Stimulated activated CD8-positive, alpha-beta memory T cell treated with anti-CD3 and anti-CD28 coated beads, Interleukin-12 subunit alpha, Interleukin-12 subunit beta, amount 100 ng/mL, for 24 hours (primary cell): ENCODE data around the gene NEK1.
A peak's percentile ranks its signal among the peaks of the same experiment; 100 is the strongest.
"Not testable (repeated sequence)": the region's sequence is repeated elsewhere in the genome, so short reads cannot be mapped to it uniquely, and the experiment has no call there.

Experiments
- DNase-seq: peaks from one replicate; pipeline ENCODE4 v3.0.0-alpha.2; 2020; ENCODE audit errors: extremely low read depth

Gene NEK1

DNA sequence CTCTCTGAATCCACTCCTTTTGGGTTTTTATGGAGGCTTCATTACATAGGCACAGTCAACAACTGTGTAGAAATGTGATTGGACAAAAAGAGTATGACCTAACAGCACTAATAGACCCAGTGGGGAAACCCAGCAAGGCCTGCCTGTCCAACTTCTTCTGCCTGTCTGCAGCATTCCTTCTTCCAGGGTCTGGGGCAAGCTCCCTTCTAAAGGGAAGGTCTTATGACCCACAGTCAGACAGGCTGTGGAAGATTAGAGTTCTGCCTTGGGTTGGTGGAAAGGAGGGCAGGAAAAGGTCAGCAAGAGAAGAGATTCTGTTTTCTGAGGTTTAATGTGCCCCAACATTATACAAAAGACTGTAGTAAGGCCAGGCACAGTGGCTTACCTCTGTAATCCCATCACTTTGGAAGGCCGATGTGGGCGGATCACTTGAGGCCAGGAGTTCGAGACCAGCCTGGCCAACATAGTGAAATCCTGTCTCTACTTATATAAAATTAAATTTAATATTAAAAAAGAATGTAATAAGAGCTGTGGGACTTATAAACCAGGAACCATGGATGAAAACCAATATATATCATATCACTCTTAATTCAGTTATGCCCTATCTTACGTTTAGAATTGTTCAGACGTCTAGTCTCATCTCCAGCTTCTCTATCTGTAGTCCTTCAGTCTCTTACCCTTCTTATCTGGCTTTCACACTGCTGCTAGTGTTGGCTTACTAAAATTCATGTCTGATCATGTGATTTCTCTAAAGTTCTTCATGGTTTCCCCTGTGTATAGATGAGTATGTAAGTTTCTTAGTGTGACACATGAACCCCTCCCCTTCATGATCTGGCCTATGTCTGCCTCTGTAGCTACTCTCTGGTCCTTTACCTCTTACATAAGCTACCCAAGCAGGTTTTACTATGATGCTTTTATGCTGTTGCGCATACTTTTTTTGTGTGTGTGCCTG is 14.2 kb upstream of the NEK1 start:
- no peak for DNase-seq

GRCh38 chr4:169625886-169626285 is 13.5 kb upstream of the NEK1 start:
- no peak for DNase-seq

DNA sequence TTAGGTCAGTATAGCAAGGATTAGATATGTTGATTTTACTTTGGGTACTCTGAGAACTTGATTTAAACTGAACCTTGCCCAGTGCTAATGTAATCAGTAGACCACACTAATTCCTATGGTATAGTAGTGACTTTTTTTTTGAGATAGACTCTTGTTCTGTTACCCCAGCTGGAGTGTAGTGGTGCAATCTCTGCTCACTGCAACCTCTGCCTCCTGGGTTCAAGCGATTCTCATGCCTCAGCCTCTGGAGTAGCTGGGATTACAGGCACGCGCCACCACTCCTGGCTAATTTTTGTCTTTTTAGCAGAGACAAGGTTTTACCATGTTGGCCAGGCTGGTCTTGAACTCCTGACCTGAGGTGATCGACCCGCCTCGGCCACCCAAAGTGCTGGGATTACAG is 11.6 kb upstream of the NEK1 start:
- DNase-seq, result not testable (repeated sequence)

DNA sequence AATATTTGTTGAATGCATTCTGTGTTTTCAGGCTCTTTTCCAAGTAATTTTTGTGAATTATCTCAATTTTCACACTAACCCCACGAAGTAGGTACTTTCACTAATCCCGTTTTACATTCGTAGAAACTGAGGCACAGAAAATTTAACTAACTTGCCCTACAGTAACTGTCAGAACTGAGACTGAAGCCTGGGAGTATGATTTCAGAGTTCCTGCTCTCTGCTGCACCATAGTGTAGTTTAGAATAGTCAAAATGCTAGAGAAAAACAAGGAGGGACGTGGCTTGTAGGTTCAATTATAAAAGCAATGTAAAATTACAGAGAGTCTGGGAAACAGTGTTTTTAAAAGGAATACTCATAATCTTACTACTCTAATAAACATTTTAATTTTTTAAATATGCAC is 10.2 kb upstream of the NEK1 start:
- DNase-seq, result no peak

- DNase-seq, result no peak
These were observed 9.5 kb upstream of the NEK1 start for GRCh38 chr4:169621731-169622492.

- DNase-seq, result no peak
These were observed 8.5 kb upstream of the NEK1 start for GRCh38 chr4:169620880-169621248.

GRCh38 chr4:169619958-169620879 is 7.8 kb upstream of the NEK1 start, which contains the start of gene CLCN3:
Gene CLCN3 (plus strand): TSS chr4:169620578. CDS start chr4:169635929, 15,351 bp downstream.
- DNase-seq, result peak; percentile 82

DNA sequence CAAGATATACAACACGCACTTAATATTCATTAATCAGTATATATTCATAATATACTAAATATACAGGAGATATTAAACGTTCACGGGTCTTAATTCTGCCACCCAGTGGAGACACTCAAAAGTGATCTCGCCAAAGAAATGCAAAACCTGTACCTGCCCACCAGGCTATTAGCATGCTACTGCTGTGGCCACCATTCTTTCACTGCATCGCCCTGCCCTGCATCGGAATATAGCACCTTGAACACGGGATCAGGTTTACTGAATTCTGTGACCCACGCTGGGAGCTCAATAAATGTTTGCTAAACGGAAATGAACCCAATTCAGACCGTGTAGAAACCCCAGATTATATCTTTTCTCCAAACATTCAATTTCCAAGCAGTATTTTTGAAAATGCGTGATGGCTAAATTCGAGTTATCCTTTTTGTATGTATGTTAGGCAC is 7.2 kb upstream of the NEK1 start:
- DNase-seq, result no peak

- no peak for DNase-seq
These were observed 6.6 kb upstream of the NEK1 start for GRCh38 chr4:169618986-169619385.

- DNase-seq, result no peak
These were observed 5.9 kb upstream of the NEK1 start for GRCh38 chr4:169618286-169618685.

- no peak for DNase-seq
These were observed 4.9 kb upstream of the NEK1 start for GRCh38 chr4:169617306-169617705.

DNA sequence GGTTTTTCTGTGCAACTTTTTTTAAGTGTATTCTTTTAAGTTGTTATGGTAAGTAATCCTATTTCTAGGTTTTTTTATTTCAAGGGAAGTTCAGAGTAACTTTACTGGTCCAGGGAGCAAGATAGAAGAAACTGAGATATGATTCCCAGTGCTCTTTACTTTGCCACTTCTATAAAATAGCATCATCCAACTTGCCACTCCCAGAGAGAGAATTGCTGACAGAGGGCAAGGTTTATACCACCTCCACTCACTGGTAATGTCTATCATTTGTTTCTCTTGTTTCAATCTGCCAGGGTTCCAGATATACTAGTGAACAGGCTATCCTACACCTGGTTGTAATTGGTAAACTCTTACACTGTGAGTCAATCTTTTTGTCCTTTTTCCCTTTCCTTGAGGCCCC is 4.5 kb upstream of the NEK1 start:
- DNase-seq, result no peak

GRCh38 chr4:169615467-169616106 is 3.2 kb upstream of the NEK1 start:
- no peak for DNase-seq

- DNase-seq, result peak; percentile 27
These were observed 782 bp upstream of the NEK1 start for GRCh38 chr4:169612871-169613859.

DNA sequence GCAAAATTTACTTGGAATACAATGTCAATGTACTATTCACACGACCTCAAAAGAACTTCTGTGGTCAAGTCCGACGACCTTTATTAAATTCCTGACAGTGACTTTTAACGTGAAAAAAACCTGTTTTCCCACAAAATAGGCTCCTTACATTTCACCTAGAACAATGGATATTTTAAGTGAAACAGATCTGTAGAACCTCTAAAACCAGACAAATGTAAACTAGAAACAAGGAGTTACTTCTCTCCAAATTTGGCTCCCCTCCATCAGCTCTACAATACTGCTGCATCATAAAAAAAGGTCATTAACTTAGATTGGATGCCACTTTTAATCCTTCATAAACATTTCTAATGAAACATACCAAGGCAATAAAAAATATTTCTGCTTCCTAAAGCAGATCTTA is 1.2 kb downstream of the NEK1 start:
- no peak for DNase-seq

DNA sequence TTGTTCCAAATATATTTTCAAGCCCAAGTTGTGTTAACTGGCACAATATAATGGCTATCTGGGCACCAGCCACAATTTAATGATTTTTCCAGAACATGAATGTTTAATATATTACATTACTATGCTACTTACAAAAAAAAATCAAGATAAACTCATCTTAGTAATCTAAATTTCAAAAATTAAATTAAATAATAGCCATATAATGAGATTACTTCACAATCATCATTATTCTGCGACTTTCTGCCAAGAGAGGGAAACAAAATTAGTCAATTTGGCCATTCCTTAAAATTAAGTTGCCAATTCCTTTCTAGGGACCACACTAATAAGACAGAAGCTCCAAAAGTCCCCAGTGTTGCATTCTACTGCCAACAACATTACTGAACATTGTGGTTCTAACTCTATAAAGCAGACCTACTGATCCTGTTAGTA is 7.5 kb downstream of the NEK1 start:
- DNase-seq, result no peak

DNA sequence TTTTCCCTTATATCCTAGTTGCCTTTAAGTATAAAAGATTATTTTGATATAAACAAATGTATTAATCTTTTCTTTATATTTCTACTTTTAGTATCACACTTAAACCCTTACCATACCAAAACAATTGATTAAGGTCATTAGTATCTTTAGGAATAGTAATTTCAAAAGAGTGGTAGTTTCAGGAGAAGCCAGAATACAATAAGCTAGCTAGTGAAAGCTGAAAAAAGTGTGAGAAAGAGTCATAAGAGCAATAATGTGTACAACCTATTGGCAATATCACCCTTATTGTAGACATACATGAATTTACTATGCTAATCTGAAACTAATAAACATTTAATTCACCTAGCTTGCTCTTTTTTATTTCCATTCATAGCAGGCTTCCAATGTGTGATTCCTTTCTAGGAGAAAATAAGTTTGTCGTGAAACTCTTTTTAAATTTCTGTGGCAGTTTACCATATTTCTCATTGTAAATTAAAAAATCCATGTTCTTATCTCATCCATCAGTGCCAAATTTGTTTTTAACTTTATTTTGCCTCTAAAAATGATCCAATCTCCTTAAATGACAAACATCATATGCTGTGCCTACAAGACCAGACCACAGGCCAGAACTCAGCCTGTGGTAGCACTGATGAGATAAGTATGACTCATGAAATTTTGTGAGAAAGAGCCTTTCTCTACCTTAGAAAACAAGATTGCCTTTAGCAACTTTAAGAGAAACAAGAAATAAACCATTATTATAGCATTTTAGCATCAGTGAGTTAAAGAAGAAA is 8.1 kb downstream of the NEK1 start:
- no peak for DNase-seq

GRCh38 chr4:169603312-169603711 is 9.1 kb downstream of the NEK1 start:
- no peak for DNase-seq
